HepG2 (cell line): Measurements from ENCODE around the gene SAMD10. TPM values are rescaled to one million over a fixed set of nuclear protein-coding genes. Genes with fewer than 3 reads are reported as not detected.

Experiments
- ARID2 ChIP-seq: sonication (generic); formaldehyde crosslinking; IDR thresholded peaks from 2 replicates; pipeline ENCODE4 v1.8.1; 2022; ENCODE audit warnings: mild to moderate bottlenecking, missing genetic modification reagents, borderline replicate concordance
- HIVEP1 ChIP-seq: sonication (generic); formaldehyde crosslinking; IDR thresholded peaks from 2 replicates; pipeline ENCODE4 v1.4.0; 2020; ENCODE audit warnings: mild to moderate bottlenecking, missing genetic modification reagents
- NFE2L1 ChIP-seq: sonication (generic); formaldehyde crosslinking; IDR thresholded peaks from 2 replicates; pipeline ENCODE4 v1.4.0; 2020; ENCODE audit warnings: missing genetic modification reagents, mild to moderate bottlenecking, borderline replicate concordance
- PHF21A ChIP-seq: sonication (generic); formaldehyde crosslinking; IDR thresholded peaks from 2 replicates; pipeline ENCODE4 v1.5.0; 2020; ENCODE audit warnings: mild to moderate bottlenecking, missing genetic modification reagents
- SIX4 ChIP-seq: sonication (generic); formaldehyde crosslinking; IDR thresholded peaks from 2 replicates; pipeline ENCODE4 v1.4.0; 2020; ENCODE audit warnings: missing genetic modification reagents
- SKI ChIP-seq: fragments of 450-650 bp; IDR thresholded peaks from one replicate; pipeline ENCODE4 v1.6.1; 2018; ENCODE audit warnings: mild to moderate bottlenecking; ENCODE audit not compliant: partially characterized antibody
- ZNF225 ChIP-seq: sonication (generic); formaldehyde crosslinking; IDR thresholded peaks from 2 replicates; pipeline ENCODE4 v1.4.0; 2020; ENCODE audit warnings: mild to moderate bottlenecking, missing genetic modification reagents
- ZNF232 ChIP-seq: sonication (generic); formaldehyde crosslinking; IDR thresholded peaks from 2 replicates; pipeline ENCODE4 v1.4.0; 2020; ENCODE audit warnings: missing genetic modification reagents, borderline replicate concordance
- ZNF24 ChIP-seq: fragments of 450-650 bp; IDR thresholded peaks from 2 replicates; pipeline ENCODE4 v1.6.1; 2017; ENCODE audit warnings: antibody characterized with exemption, mild to moderate bottlenecking
- ZNF496 ChIP-seq: sonication (generic); formaldehyde crosslinking; IDR thresholded peaks from 2 replicates; pipeline ENCODE4 v1.8.1; 2023; ENCODE audit warnings: mild to moderate bottlenecking, moderate library complexity, missing genetic modification reagents; ENCODE audit not compliant: insufficient replicate concordance
- ZNF558 ChIP-seq: sonication (generic); formaldehyde crosslinking; IDR thresholded peaks from 2 replicates; pipeline ENCODE4 v1.9.0; 2022; ENCODE audit warnings: mild to moderate bottlenecking, missing genetic modification reagents, borderline replicate concordance
- ZNF720 ChIP-seq: sonication (generic); formaldehyde crosslinking; IDR thresholded peaks from 2 replicates; pipeline ENCODE4 v1.4.0; 2020; ENCODE audit warnings: missing genetic modification reagents
- ZSCAN31 ChIP-seq: sonication (generic); formaldehyde crosslinking; IDR thresholded peaks from 2 replicates; pipeline ENCODE4 v1.5.0; 2020; ENCODE audit warnings: low read depth, mild to moderate bottlenecking, missing genetic modification reagents
- polyA plus RNA-seq, 8 experiments: library from polyadenylated mRNA; depleted of rRNA in 3 of 8; stranded (reverse) in 7 of 8; unstranded in 1 of 8; fragments of >200 nt; fragmentation: Illumina TruSeq in 4 of 8; extraction: Trizol in 4 of 8; gene quantifications; 2 replicates each; pipeline versions ENCODE4 v1.2.1 to v1.2.3, GENCODE V29; 2011 to 2016; ENCODE audit warnings: low read depth in 4 of 8, missing spikeins in 1 of 8, mixed read lengths in 1 of 8; ENCODE audit not compliant: insufficient read depth in 1 of 8
- total RNA-seq, 5 experiments: library from RNA; depleted of rRNA; stranded (reverse); fragments of >200 nt; fragmentation: Illumina TruSeq; extraction: Trizol; gene quantifications; 2 replicates each; pipeline ENCODE4 v1.2.3, GENCODE V29; 2016; ENCODE audit warnings: low read depth in 1 of 5
- TF ChIP-seq, protein P1 (sequence below), 2 experiments: sonication (generic) in 1 of 2; formaldehyde crosslinking in 1 of 2; IDR thresholded peaks; 2 replicates each; pipeline versions ENCODE4 v1.6.1 to v1.9.0; 2014 to 2022; ENCODE audit warnings: antibody characterized with exemption in 1 of 2, borderline replicate concordance in 1 of 2, inconsistent platforms in 1 of 2, low read depth in 1 of 2, missing genetic modification reagents in 1 of 2
- TF ChIP-seq, protein P2 (sequence below): sonication (generic); formaldehyde crosslinking; IDR thresholded peaks from 2 replicates; pipeline ENCODE4 v1.4.0; 2020; ENCODE audit warnings: missing genetic modification reagents
- TF ChIP-seq, protein P3 (sequence below): sonication (generic); formaldehyde crosslinking; IDR thresholded peaks from 2 replicates; pipeline ENCODE4 v1.4.0; 2020; ENCODE audit warnings: missing genetic modification reagents
- TF ChIP-seq, protein P4 (sequence below): sonication (generic); formaldehyde crosslinking; IDR thresholded peaks from 2 replicates; pipeline ENCODE4 v1.4.0; 2020; ENCODE audit warnings: mild to moderate bottlenecking, missing genetic modification reagents

SAMD10 gene
- total and polyA plus RNA-seq, 2 of the 13 experiments (the other 11 are each of a cell fraction or from before 2014, with no cell fraction given) = 6.1 to 11.0 TPM

DNA sequence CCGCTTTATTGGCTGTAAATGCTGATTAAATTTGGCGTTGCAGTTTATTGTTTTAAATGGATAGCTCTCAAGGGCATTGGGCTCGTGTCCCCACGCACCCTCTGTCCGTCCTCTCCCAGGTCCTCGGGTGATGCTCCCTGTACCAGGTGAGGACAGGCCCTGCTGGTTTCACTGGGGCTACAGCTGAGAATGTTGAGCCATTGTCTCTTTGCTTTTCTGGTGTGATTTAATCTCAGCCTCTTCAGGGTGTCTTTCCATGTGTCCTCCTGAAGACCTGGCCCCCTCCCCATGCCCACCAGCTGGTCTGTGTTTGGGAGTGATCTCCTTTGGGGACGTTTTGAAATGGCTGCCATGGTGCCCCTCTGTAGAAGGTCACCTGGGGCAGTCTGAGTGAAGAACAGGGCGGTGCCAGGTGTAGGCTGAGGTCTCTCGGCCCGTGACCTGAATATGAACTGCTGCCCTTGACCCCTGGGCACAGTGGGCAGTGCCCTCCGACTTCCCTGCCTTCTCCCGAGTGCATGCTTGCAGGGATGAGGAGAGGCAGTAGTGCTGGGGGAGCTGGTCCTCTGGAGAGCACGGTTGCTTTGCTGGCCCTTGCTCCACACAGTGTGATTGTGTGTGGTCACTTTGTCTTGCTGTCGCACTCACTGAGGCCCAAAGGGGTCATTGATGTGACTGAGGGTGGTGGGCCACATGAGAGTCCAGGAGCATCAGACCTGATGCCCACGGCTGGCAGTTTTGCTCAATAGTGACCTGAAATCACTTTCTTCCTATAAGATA, 44.1 kb upstream of the SAMD10 start (continued):
- TF ChIP-seq ZNF496 (CRISPR knock-in tag) (no peak), ZNF558 (no peak), HIVEP1 (CRISPR knock-in tag) (peak; percentile 75; the same call in 1 of the 2 replicates), ZNF24 (no peak), ZNF720 (CRISPR knock-in tag) (no peak), ZNF232 (no peak), SIX4 (CRISPR knock-in tag) (no peak), NFE2L1 (CRISPR knock-in tag) (0 out of 2 replicates have a peak, but pooled peaks have one; percentile 46), PHF21A (CRISPR knock-in tag) (no peak), ZNF225 (CRISPR knock-in tag) (peak; percentile 66), ZSCAN31 (CRISPR knock-in tag) (no peak), SKI (no peak), ARID2 (CRISPR knock-in tag) (no peak)
- TF ChIP-seq, protein P1, sequence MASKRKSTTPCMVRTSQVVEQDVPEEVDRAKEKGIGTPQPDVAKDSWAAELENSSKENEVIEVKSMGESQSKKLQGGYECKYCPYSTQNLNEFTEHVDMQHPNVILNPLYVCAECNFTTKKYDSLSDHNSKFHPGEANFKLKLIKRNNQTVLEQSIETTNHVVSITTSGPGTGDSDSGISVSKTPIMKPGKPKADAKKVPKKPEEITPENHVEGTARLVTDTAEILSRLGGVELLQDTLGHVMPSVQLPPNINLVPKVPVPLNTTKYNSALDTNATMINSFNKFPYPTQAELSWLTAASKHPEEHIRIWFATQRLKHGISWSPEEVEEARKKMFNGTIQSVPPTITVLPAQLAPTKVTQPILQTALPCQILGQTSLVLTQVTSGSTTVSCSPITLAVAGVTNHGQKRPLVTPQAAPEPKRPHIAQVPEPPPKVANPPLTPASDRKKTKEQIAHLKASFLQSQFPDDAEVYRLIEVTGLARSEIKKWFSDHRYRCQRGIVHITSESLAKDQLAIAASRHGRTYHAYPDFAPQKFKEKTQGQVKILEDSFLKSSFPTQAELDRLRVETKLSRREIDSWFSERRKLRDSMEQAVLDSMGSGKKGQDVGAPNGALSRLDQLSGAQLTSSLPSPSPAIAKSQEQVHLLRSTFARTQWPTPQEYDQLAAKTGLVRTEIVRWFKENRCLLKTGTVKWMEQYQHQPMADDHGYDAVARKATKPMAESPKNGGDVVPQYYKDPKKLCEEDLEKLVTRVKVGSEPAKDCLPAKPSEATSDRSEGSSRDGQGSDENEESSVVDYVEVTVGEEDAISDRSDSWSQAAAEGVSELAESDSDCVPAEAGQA (IDR thresholded peaks at IDR 0.05; ENCODE audit: low read depth) = no peak; the same call in 1 of the 2 replicates
- TF ChIP-seq, protein P1 (CRISPR knock-in tag; IDR thresholded peaks at IDR 0.05; ENCODE audit: borderline replicate concordance) = no peak
- TF ChIP-seq, protein P2, sequence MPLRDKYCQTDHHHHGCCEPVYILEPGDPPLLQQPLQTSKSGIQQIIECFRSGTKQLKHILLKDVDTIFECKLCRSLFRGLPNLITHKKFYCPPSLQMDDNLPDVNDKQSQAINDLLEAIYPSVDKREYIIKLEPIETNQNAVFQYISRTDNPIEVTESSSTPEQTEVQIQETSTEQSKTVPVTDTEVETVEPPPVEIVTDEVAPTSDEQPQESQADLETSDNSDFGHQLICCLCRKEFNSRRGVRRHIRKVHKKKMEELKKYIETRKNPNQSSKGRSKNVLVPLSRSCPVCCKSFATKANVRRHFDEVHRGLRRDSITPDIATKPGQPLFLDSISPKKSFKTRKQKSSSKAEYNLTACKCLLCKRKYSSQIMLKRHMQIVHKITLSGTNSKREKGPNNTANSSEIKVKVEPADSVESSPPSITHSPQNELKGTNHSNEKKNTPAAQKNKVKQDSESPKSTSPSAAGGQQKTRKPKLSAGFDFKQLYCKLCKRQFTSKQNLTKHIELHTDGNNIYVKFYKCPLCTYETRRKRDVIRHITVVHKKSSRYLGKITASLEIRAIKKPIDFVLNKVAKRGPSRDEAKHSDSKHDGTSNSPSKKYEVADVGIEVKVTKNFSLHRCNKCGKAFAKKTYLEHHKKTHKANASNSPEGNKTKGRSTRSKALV (CRISPR knock-in tag) = no peak
- TF ChIP-seq, protein P3, sequence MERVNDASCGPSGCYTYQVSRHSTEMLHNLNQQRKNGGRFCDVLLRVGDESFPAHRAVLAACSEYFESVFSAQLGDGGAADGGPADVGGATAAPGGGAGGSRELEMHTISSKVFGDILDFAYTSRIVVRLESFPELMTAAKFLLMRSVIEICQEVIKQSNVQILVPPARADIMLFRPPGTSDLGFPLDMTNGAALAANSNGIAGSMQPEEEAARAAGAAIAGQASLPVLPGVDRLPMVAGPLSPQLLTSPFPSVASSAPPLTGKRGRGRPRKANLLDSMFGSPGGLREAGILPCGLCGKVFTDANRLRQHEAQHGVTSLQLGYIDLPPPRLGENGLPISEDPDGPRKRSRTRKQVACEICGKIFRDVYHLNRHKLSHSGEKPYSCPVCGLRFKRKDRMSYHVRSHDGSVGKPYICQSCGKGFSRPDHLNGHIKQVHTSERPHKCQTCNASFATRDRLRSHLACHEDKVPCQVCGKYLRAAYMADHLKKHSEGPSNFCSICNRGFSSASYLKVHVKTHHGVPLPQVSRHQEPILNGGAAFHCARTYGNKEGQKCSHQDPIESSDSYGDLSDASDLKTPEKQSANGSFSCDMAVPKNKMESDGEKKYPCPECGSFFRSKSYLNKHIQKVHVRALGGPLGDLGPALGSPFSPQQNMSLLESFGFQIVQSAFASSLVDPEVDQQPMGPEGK = no peak
- TF ChIP-seq, protein P4, sequence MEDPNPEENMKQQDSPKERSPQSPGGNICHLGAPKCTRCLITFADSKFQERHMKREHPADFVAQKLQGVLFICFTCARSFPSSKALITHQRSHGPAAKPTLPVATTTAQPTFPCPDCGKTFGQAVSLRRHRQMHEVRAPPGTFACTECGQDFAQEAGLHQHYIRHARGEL (CRISPR knock-in tag) = peak; percentile 58; the same call in 1 of the 2 replicates
